KMS-11 (cell line): Measurements from ENCODE around the gene MIX23.

Source experiments
- H2AFZ ChIP-seq: fragments of 200-600 bp; sonication (generic); 2 replicates; pipeline ENCODE4 v1.6.1; 2016; ENCODE audit warnings: antibody characterized with exemption, mixed run types, low read depth
- H3K27ac ChIP-seq: fragments of 200-600 bp; sonication (generic); 2 replicates; pipeline ENCODE4 v1.6.1; 2016; ENCODE audit warnings: mild to moderate bottlenecking, mixed run types
- H3K27me3 ChIP-seq: fragments of 200-600 bp; sonication (generic); 2 replicates; pipeline ENCODE4 v1.6.1; 2017; ENCODE audit warnings: mild to moderate bottlenecking, low read depth, mixed run types, moderate library complexity; ENCODE audit not compliant: insufficient read depth
- H3K36me3 ChIP-seq: fragments of 200-600 bp; sonication (generic); 2 replicates; pipeline ENCODE4 v1.6.1; 2017; ENCODE audit warnings: mild to moderate bottlenecking, mixed run types; ENCODE audit not compliant: insufficient read depth
- H3K4me1 ChIP-seq: fragments of 200-600 bp; sonication (generic); 2 replicates; pipeline ENCODE4 v1.6.1; 2016; ENCODE audit warnings: mild to moderate bottlenecking, low read depth, mixed run types; ENCODE audit not compliant: poor library complexity, severe bottlenecking
- H3K4me2 ChIP-seq: fragments of 200-600 bp; sonication (generic); 2 replicates; pipeline ENCODE4 v1.7.0; 2016; ENCODE audit warnings: mild to moderate bottlenecking, mixed run types
- H3K4me3 ChIP-seq: fragments of 200-600 bp; sonication (generic); IDR thresholded peaks from 2 replicates; pipeline ENCODE4 v1.6.1; 2017; ENCODE audit warnings: low read depth, low read length, mixed read lengths; ENCODE audit not compliant: insufficient read depth
- H3K79me2 ChIP-seq: fragments of 200-600 bp; sonication (generic); 2 replicates; pipeline ENCODE4 v1.6.1; 2016; ENCODE audit warnings: low read depth, mixed run types; ENCODE audit not compliant: insufficient read depth
- H3K9ac ChIP-seq: fragments of 200-600 bp; sonication (generic); 2 replicates; pipeline ENCODE4 v1.6.1; 2016; ENCODE audit warnings: mild to moderate bottlenecking, mixed run types
- H4K20me1 ChIP-seq: fragments of 200-600 bp; sonication (generic); 2 replicates; pipeline ENCODE4 v1.6.1; 2016; ENCODE audit warnings: mild to moderate bottlenecking, mixed run types; ENCODE audit not compliant: insufficient read depth
- CTCF ChIP-seq: fragments of 200-600 bp; sonication (generic); conservative IDR thresholded peaks from 2 replicates; pipeline ENCODE4 v1.6.1; 2017; ENCODE audit warnings: low read depth, mild to moderate bottlenecking, antibody characterized with exemption, low read length, moderate library complexity, mixed read lengths

Gene MIX23

GRCh38 chr3:122318620-122319019 is 64.4 kb downstream of the MIX23 start:
- H3K27ac ChIP-seq, result no peak overlapping the region
- H3K4me2 ChIP-seq, result no peak overlapping the region
- H2AFZ ChIP-seq, result no peak overlapping the region

GRCh38 chr3:122316368-122316767 is 66.7 kb downstream of the MIX23 start:
- Histone ChIP-seq H3K27ac (no peak overlapping the region), H3K79me2 (no peaks in the 10 kb centered on the region), H3K4me1 (no peaks in the 10 kb centered on the region), H2AFZ (no peak overlapping the region), H4K20me1 (no peaks in the 10 kb centered on the region), H3K27me3 (no peaks in the 10 kb centered on the region), H3K36me3 (no peaks in the 10 kb centered on the region), H3K9ac (no peak overlapping the region), H3K4me2 (no peak overlapping the region), H3K4me3 (no peak overlapping the region)
- TF ChIP-seq CTCF, result no peak

More at GRCh38 chr3:122318620-122319019, 64.4 kb downstream of the MIX23 start:
- no peak for TF ChIP-seq CTCF
- Histone ChIP-seq H3K4me1 (peaks cover 3% of the 10 kb centered on the region), H3K79me2 (no peaks in the 10 kb centered on the region), H3K4me3 (no peak overlapping the region), H3K36me3 (no peaks in the 10 kb centered on the region), H3K27me3 (no peaks in the 10 kb centered on the region), H4K20me1 (no peaks in the 10 kb centered on the region), H3K9ac (no peak overlapping the region)

- H3K27me3 ChIP-seq, result no peaks in the 10 kb centered on the region
- TF ChIP-seq CTCF, result no peak
- H3K4me1 ChIP-seq, result no peaks in the 10 kb centered on the region
- no peaks in the 10 kb centered on the region for H3K79me2 ChIP-seq
- H4K20me1 ChIP-seq, result no peaks in the 10 kb centered on the region
- H3K4me3 ChIP-seq, result no peak overlapping the region
- H3K4me2 ChIP-seq, result no peak overlapping the region
- no peak overlapping the region for H3K27ac ChIP-seq
- H2AFZ ChIP-seq, result no peak overlapping the region
- H3K36me3 ChIP-seq, result no peaks in the 10 kb centered on the region
- H3K9ac ChIP-seq, result no peak overlapping the region
Measured at GRCh38 chr3:122315619-122316018, 67.4 kb downstream of the MIX23 start.

- Histone ChIP-seq H3K27me3 (no peaks in the 10 kb centered on the region), H3K36me3 (no peaks in the 10 kb centered on the region), H3K4me3 (no peak overlapping the region), H2AFZ (no peak overlapping the region), H4K20me1 (no peaks in the 10 kb centered on the region), H3K9ac (no peak overlapping the region), H3K27ac (no peak overlapping the region), H3K4me1 (no peaks in the 10 kb centered on the region), H3K79me2 (no peaks in the 10 kb centered on the region), H3K4me2 (no peak overlapping the region)
- no peak for TF ChIP-seq CTCF
Measured at GRCh38 chr3:122314228-122314876, 68.7 kb downstream of the MIX23 start.
